ENCODE results near the gene RHOV.

- TF ChIP-seq POLR2A (IDR thresholded peaks at IDR 0.05; ENCODE audit: low read length) (no peak), GATA1 (IDR thresholded peaks at IDR 0.05; ENCODE audit: low read depth, low read length) (no peak)
These were observed 30.7 kb downstream of the RHOV start for GRCh38 chr15:40843261-40843884.
